ENCODE data around the gene ITGB1BP1. TPM values are rescaled to one million over a fixed set of nuclear protein-coding genes. Genes with fewer than 3 reads are reported as not detected.

ITGB1BP1 gene
- total and polyA plus RNA-seq, 2 of the 13 experiments (the other 11 are each of a cell fraction or from before 2014, with no cell fraction given), result 106 to 108 TPM

DNA sequence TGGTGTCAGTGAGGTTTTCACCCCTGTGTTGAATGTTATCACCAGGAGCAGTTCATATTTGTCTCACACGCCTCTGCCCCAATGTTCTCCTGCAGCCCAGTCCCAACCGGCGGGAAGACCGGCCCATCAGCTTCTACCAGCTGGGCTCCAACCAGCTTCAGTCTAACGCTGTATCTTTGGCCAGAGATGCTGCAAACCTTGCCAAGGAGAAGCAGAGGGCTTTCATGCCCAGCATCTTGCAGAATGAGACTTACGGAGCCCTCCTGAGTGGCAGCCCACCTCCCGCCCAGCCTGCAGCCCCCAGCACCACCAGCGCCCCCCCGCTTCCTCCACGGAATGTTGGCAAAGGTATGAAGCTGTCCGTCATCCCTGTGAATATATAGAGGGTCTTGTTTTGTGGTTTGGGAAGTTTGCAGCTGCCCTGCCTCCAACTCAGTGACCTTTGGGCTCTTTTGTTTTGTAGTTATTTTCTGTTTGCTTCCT lies 35.1 kb downstream of the ITGB1BP1 start (continued):
- TF ChIP-seq, protein P1, sequence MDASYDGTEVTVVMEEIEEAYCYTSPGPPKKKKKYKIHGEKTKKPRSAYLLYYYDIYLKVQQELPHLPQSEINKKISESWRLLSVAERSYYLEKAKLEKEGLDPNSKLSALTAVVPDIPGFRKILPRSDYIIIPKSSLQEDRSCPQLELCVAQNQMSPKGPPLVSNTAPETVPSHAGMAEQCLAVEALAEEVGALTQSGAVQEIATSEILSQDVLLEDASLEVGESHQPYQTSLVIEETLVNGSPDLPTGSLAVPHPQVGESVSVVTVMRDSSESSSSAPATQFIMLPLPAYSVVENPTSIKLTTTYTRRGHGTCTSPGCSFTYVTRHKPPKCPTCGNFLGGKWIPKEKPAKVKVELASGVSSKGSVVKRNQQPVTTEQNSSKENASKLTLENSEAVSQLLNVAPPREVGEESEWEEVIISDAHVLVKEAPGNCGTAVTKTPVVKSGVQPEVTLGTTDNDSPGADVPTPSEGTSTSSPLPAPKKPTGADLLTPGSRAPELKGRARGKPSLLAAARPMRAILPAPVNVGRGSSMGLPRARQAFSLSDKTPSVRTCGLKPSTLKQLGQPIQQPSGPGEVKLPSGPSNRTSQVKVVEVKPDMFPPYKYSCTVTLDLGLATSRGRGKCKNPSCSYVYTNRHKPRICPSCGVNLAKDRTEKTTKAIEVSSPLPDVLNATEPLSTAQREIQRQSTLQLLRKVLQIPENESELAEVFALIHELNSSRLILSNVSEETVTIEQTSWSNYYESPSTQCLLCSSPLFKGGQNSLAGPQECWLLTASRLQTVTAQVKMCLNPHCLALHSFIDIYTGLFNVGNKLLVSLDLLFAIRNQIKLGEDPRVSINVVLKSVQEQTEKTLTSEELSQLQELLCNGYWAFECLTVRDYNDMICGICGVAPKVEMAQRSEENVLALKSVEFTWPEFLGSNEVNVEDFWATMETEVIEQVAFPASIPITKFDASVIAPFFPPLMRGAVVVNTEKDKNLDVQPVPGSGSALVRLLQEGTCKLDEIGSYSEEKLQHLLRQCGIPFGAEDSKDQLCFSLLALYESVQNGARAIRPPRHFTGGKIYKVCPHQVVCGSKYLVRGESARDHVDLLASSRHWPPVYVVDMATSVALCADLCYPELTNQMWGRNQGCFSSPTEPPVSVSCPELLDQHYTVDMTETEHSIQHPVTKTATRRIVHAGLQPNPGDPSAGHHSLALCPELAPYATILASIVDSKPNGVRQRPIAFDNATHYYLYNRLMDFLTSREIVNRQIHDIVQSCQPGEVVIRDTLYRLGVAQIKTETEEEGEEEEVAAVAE (CRISPR knock-in tag; IDR thresholded peaks at IDR 0.05; ENCODE audit: borderline replicate concordance), result no peak
- TF ChIP-seq, protein P2, sequence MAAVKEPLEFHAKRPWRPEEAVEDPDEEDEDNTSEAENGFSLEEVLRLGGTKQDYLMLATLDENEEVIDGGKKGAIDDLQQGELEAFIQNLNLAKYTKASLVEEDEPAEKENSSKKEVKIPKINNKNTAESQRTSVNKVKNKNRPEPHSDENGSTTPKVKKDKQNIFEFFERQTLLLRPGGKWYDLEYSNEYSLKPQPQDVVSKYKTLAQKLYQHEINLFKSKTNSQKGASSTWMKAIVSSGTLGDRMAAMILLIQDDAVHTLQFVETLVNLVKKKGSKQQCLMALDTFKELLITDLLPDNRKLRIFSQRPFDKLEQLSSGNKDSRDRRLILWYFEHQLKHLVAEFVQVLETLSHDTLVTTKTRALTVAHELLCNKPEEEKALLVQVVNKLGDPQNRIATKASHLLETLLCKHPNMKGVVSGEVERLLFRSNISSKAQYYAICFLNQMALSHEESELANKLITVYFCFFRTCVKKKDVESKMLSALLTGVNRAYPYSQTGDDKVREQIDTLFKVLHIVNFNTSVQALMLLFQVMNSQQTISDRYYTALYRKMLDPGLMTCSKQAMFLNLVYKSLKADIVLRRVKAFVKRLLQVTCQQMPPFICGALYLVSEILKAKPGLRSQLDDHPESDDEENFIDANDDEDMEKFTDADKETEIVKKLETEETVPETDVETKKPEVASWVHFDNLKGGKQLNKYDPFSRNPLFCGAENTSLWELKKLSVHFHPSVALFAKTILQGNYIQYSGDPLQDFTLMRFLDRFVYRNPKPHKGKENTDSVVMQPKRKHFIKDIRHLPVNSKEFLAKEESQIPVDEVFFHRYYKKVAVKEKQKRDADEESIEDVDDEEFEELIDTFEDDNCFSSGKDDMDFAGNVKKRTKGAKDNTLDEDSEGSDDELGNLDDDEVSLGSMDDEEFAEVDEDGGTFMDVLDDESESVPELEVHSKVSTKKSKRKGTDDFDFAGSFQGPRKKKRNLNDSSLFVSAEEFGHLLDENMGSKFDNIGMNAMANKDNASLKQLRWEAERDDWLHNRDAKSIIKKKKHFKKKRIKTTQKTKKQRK (IDR thresholded peaks at IDR 0.05; ENCODE audit: low read length), result no peak
- TF ChIP-seq U2AF1 (optimal IDR thresholded peaks at IDR 0.05; ENCODE audit: low read depth, low read length) (no peak), HNF4A (CRISPR knock-in tag; IDR thresholded peaks at IDR 0.05) (0 out of 2 replicates have a peak, but pooled peaks have one; percentile 18), RNF2 (conservative IDR thresholded peaks at IDR 0.05; ENCODE audit: low read depth) (no peak), ZFYVE20 (CRISPR knock-in tag; IDR thresholded peaks at IDR 0.05; ENCODE audit: borderline replicate concordance, low read depth) (no peak), GTF3A (CRISPR knock-in tag; conservative IDR thresholded peaks at IDR 0.05) (no peak), ATF1 (CRISPR knock-in tag; IDR thresholded peaks at IDR 0.05) (no peak), MTF2 (CRISPR knock-in tag; IDR thresholded peaks at IDR 0.05; ENCODE audit: borderline replicate concordance) (0 out of 2 replicates have a peak, but pooled peaks have one; percentile 36), ZFP82 (CRISPR knock-in tag; IDR thresholded peaks at IDR 0.05; ENCODE audit: borderline replicate concordance) (no peak)
- TF ChIP-seq, protein P3, sequence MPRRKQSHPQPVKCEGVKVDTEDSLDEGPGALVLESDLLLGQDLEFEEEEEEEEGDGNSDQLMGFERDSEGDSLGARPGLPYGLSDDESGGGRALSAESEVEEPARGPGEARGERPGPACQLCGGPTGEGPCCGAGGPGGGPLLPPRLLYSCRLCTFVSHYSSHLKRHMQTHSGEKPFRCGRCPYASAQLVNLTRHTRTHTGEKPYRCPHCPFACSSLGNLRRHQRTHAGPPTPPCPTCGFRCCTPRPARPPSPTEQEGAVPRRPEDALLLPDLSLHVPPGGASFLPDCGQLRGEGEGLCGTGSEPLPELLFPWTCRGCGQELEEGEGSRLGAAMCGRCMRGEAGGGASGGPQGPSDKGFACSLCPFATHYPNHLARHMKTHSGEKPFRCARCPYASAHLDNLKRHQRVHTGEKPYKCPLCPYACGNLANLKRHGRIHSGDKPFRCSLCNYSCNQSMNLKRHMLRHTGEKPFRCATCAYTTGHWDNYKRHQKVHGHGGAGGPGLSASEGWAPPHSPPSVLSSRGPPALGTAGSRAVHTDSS (CRISPR knock-in tag; conservative IDR thresholded peaks at IDR 0.05), result no peak
- TF ChIP-seq, protein P4, sequence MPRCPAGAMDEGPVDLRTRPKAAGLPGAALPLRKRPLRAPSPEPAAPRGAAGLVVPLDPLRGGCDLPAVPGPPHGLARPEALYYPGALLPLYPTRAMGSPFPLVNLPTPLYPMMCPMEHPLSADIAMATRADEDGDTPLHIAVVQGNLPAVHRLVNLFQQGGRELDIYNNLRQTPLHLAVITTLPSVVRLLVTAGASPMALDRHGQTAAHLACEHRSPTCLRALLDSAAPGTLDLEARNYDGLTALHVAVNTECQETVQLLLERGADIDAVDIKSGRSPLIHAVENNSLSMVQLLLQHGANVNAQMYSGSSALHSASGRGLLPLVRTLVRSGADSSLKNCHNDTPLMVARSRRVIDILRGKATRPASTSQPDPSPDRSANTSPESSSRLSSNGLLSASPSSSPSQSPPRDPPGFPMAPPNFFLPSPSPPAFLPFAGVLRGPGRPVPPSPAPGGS (CRISPR knock-in tag; IDR thresholded peaks at IDR 0.05), result no peak
- TF ChIP-seq, protein P5, sequence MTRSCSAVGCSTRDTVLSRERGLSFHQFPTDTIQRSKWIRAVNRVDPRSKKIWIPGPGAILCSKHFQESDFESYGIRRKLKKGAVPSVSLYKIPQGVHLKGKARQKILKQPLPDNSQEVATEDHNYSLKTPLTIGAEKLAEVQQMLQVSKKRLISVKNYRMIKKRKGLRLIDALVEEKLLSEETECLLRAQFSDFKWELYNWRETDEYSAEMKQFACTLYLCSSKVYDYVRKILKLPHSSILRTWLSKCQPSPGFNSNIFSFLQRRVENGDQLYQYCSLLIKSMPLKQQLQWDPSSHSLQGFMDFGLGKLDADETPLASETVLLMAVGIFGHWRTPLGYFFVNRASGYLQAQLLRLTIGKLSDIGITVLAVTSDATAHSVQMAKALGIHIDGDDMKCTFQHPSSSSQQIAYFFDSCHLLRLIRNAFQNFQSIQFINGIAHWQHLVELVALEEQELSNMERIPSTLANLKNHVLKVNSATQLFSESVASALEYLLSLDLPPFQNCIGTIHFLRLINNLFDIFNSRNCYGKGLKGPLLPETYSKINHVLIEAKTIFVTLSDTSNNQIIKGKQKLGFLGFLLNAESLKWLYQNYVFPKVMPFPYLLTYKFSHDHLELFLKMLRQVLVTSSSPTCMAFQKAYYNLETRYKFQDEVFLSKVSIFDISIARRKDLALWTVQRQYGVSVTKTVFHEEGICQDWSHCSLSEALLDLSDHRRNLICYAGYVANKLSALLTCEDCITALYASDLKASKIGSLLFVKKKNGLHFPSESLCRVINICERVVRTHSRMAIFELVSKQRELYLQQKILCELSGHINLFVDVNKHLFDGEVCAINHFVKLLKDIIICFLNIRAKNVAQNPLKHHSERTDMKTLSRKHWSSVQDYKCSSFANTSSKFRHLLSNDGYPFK (CRISPR knock-in tag; IDR thresholded peaks at IDR 0.05; ENCODE audit: borderline replicate concordance), result 0 out of 2 replicates have a peak, but pooled peaks have one; percentile 28

All from HepG2 (cell line).